Daoy (cell line): ENCODE measurements around the gene GRIA1. TPM values are rescaled to one million over a fixed set of nuclear protein-coding genes. Genes with fewer than 3 reads are reported as not detected.
A peak's percentile ranks its signal among the peaks of the same experiment; 100 is the strongest.

Experiments
- DNase-seq: peaks from one replicate; pipeline ENCODE4 v3.0.0-alpha.2; 2015; ENCODE audit warnings: low read depth
- total RNA-seq: library from RNA; depleted of rRNA; stranded (reverse); fragments of >200 nt; shearing (Covaris generic); gene quantifications from 2 replicates; pipeline ENCODE4 v1.2.3, GENCODE V29; 2014

Gene GRIA1
- total RNA-seq, 1 experiment from 2014 or later, result not detected

DNA sequence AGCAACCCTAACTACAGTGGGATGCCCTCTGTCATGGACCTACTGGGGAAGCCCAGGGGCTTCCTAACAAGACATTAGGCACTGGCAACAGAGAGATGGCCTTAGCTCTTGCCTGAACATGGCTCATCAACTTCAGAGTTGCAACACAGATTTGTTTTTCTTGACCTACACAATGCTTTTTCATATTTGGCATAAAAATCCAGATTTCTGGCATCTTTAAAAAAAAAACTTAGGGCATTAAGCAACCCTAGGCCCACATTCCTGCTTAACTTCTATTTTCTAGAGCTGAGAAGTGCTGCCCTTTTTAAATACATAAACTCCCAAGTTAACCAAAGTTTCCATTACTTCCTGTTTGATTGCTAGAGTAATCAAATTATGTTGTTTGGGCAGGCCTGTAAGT, 8.0 kb downstream of the GRIA1 start:
- no peak for DNase-seq

DNA sequence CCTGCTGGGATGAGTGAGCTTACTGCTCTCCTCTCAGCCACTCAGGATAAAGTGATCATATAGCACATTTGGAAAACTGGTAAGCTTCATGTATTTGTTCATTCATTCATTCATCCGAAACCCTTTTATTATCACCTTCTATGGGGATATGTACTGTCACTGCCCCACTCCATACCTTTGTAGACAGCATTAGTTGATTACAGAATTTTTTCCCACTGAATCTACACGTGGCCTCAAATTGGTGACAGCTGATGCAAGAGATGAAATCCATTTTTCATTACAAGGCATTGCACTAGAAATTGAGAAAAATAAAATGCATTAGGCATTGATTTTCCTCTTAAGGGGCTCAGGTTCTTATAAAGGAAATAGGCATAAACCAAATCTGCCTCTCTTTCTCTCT, 9.7 kb downstream of the GRIA1 start:
- no peak for DNase-seq

DNA sequence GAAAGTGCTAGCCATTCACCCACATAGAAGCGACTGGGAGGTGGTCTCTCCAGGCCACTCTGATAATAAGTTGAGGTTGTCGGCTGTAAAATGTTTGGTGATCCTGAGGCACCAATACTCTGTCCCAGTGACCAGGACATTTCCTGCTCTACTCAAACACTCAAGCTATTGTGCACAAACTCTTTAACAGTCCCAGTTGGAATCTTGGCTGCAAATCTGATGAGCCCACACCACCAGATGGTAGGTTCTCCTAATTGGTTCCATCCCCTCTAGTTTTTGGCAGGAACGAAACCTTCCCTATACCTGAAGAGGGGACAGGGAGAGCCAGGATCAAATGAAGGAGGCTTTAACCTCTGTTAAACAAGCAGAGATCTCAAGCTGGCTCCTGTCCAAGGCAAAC, 14.3 kb downstream of the GRIA1 start:
- DNase-seq, result no peak

DNA sequence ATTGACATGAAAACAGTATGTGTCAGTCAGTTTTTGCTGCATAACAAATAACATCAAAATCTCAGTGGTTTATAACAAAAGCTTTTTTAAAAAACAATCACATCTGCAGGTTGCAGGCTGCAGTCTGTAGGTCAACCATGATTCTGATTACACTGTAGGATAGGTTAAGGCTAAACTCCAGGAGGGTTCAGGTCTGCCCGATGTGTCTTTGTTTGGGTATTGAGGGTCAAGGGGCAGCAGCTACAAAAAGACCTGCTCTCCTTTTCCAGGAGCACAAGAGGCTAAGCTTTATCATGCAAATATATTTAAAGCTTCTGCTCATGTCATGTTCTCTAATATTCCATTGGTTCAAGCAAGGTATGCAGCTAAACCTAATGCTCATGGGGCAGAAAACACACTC, 18.2 kb downstream of the GRIA1 start:
- DNase-seq, result no peak

DNA sequence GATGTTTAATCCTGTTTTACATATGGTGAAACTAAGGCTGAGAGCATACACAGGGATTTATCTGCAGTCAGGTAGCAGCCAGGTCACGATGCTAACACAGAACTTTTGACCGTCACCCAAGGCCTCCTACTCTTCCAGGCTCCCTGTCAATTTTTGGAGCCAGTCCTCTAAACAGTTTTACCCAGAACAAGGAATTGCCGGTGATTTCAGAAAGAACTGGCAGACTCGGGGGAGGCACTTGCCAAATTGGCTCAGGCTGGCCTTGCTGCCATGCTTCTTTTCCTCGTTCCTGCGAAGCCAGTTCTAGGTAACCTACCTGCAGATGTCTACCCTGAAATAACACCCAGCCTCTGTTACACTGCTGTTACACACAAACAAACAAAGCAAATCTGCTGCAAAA, 21.2 kb downstream of the GRIA1 start:
- no peak for DNase-seq

DNA sequence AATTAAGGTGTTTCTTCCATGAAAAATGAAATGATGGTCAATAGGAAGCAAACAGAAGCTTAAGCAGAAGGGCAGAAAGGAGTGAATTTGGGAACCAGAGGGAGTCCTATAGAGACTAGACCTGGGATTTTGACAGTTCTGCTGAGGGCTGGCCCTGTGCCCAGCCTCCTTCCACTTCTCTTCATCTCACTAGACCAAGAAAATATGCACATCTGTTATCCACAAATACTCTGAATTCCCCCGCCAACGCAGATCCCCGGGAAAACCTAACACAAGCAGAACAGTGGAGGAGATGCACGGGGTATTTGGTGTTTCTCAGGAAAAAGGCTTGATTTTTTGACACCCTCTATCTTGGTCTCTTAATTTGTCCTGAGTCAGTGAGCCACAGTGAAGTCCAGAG, 22.7 kb downstream of the GRIA1 start:
- DNase-seq, result no peak

DNA sequence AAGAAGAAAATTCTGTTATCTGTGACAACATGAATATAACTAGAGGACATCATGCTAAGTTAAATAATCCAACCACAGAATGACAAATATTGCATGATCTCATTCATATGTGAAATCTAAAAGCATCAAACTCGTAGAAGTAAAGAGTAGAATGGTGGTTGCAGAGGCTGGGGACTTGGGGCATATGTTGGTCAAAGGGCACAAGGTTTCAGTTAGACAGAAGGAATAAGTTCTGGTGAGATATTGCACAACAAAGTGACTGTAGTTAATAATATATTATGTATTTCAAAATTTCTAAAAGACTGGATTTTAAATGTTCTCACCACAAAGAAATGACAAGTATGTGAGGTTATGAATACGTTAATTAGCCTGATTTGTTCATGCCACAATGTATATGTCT, 24.8 kb downstream of the GRIA1 start:
- DNase-seq, result no peak

DNA sequence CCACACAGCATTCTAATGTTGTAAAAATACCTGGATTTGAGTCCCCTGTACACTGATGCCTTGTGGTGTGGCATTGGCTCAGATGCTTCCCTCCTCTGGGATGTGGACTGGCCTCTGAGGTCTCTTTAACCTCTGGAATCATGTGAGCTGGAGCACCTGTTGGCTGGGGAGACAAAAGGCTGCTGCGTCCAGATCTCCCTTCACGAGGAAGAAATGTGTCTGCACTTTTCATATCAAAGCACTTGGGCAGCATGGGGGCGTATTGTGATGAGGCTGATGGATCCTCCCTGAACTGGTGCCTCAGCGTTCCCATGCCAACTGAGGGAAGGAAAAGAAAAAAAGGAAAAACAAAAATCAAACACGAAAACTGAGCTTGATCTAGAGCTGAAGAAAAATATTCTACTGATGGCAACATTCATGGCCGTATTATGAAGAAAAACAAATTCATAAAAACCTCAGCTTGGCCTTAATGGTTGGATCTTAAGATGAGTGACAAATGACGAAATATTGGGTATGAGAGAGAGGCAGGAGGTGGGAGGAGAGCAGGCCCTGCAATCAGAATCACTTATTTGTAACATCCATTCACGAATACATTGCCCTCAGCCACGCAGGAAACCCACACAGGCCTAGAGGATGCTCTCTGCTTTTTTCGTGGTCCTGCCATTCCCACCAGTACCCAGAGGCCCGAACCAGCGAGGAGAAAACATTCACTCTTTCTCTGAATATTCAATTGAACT, 26.2 kb downstream of the GRIA1 start:
- DNase-seq, result no peak

DNA sequence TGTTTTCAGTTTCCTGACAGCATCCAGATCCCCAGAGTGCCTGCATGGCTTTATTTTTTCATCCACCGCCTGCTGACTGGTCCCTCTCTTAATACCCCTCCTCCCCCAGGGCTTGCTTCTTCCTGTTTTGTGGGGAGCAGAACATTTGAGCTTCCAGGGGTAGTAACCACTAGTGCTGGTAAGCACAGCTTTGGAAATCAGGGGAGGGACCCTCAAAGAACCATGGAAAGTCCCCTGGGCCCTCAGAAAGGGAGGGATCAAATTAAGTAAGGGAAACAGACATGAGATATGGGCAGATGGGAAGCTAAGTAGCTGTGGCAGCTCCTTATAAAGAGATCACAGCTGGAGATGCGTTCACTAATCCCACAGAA, 26.8 kb downstream of the GRIA1 start:
- no peak for DNase-seq

DNA sequence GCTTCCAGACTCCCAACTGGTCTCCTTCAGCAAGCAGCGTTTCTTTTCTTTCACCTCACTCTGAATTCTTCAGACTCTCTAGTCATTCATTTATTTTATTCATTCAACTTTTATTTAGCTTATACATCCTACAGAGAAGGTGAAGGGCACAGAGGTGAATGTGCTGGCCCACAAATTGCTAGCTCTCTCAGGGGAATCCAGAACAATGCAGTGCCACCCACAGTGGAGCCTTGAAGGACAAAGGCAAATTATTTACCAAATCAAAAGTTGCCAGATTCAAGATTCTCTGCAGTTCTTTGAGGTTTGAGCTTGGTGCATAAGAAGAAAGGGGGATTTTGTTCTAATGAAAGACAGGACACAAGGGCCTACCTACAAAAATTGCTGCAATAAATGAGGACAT, 29.7 kb downstream of the GRIA1 start:
- DNase-seq, result no peak

DNA sequence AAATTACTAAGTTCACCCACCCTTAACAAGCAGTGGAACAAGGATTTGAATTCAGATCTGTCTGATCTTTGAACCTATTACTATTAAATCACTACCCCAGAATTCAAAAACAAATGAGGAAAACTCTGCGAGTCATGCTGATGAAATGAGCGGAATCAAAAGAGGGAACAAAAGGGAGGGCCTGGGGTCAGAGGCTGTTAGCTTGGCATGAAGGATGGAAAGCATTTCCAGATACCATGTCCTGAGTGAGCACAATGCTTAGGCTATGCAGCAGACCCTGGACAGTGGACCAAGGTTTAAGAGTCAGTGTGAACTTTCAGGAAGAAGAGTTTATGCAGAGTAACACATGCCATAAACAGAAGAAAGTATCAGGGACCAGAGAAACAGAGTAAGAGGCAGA, 30.5 kb downstream of the GRIA1 start:
- no peak for DNase-seq

DNA sequence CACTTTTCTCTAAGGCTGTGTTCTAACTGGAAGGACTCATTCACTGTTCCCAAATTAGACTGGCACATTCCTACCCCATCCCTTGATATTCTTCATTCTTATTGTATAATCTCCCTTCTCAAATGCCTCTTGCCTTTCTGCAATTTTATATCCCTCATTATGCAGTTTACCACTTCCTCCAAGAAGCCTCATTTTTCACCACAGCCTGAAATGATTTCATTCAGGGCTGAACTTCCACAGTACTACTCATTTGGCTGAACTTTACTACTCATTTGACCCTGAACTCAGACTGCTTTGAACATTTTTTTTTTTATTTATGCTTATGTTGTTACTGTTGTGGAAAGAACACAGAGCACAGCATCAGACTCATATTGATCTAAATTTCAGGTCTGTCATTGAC, 32.7 kb downstream of the GRIA1 start:
- DNase-seq, result no peak

DNA sequence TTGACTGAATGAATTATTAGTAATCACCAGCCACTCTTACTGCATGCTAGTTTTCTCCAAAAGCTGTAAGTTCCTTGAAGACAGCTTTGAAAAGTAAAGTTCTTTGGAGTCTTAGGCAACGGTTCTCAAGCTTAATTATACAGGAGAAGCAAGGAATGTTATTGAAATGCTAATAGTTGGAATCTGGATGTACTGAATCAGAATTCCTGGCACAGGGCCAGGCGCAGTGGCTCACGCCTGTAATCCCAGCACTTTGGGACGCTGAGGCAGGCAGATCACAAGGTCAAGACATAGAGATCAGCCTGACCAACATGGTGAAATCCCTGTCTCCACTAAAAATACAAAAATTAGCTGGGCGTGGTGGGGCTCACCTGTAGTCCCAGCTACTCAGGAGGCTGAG, 33.4 kb downstream of the GRIA1 start:
- peak; percentile 15 for DNase-seq

DNA sequence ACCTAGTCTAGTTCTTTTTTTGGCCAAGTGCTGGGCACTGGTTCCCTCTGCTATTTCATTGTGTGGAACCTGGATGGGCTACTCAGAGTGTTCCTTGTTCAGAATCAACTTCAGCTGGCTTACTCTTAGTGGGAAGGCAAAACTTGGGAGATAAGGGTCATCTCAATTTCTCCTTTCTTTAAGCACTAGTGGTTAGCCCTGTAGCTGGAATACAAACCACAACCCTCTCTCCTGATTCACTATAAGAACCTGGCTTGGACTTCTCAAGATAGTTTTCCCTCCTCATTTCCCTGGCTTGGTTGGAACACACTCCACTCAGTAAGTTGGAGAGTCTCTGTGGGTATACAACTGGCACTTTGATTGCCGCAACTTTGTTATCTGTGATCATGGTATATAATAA, 35.1 kb downstream of the GRIA1 start:
- DNase-seq, result no peak

DNA sequence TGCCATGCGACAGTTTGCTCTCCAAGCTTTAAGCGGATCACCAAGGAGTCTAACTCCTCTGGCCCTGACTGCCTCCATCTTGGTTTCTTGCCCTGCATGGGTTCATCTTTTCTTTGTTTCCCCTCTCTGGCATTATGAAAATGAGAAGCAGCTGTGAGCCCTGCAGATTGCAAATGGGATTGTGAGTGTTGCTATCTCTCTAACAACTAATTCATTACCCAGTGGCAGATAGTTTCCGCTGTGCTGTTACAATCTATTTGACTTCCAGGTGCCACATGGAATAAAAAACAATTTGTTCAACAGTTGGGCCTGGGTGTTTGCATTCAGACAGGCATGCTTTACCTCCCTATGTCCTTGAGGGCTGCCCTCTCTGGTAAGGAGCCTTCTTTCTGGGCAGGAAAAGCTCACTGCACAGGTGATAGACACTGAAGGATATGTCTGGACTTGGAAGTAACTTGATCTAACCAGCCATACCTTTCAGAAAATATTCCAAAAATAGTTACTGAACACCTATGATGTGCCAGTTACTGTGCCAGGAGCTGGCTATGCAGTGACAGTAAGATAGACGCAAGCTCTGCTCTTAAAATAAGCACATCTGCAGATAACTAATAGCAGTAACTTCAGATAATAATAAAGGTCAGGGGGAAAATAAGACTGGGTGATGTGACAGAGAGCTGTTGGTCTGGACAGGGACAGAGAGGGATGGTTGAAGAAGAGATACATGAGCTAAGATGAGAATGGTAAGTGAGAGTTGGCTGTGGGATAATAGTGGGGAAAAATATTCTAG, 40.1 kb downstream of the GRIA1 start:
- DNase-seq, result no peak

DNA sequence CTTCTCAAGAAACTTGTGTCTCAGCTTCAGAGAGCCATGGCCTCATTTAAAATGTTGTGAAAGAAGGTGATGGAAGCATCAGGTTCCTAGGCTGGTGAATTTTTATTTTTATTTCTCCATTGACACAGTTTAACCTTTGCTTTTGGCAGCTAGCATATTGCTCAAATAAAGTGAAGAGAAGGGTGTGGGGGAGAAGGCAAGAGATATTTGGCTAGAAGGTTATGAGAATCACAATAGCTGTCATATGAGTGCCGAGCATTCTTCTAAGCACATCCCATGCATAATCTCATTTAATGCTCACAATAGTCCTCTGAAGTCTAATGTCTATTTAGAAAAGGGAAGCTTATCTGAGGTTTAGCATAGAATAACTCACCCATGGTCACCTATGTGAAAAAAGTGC, 43.1 kb downstream of the GRIA1 start:
- no peak for DNase-seq

DNA sequence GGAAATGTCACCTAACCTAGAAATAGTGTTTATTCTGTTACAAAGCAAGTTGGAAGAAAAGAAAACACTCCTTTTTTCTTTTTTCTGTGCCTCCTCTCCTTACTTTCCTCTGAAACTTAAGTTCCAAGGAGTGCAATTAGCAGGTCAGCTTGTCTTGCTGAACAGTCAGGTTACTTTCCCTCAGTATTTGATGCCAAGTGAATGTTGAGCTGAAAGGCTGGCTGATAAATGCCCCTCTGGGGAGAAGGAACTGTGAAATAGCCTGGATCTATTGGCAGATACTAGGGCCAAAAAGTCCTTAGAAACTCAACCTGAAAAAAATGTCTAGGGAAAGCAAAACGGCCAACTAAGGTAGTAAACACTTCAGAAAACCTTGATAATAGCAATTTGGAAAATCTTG, 43.6 kb downstream of the GRIA1 start:
- no peak for DNase-seq

DNA sequence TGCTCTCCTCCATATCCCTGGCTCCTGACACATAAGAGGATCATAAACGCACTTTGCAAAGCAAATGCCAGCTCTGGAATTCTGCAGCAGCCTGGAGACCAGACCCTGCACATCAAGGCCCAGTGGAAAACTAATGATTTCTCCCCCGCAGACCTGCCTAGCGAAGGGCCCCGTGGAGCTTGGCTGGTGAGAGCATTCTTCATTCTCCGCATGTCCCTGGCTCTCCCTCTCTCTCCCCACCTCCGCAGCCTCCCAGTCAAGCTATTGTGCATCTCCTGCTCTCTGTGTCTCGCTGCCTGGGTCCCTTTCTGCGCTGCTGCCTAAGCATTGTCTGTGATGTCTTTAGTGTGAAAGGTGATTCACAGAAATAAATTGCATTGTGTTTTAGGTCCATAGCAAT, 46.7 kb downstream of the GRIA1 start:
- no peak for DNase-seq

DNA sequence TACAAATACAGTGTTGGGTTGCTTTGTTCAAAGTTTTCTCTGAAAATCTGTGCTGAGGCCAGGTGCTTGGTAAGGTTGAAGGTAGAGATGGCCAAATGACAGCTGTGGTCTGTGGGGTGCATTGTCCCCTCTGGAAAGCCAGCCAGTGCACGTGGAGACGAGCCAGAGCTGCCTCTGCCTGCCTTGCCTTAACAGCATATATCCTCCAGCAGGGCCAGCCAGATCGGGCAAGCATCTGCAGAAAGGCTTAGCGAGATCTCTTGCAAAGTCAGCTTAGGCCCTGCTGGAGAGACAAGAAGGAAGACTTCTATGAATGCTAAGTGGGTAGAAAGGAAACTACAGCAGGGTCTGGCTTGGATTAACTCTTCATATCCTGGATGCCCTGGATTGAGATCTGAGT, 49.5 kb downstream of the GRIA1 start:
- DNase-seq, result no peak

DNA sequence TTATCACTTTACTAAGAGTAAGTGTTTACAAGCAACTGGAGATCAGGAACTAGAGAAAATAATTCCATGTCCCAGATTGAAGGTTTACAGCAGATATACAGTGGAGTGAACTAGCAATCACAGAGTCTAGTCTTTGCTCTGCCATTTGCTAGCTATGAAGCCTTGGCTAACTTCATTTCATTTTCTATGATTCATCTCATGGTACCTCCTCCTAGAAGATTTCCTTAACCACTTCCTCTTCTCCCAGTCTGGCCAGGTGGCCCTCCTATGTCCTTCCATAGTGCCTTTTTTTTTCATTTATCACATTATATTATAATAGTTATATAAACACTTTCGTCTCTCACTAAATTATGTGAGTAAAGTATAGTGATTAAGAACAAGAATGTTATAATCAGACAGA, 52.1 kb downstream of the GRIA1 start:
- DNase-seq, result no peak

DNA sequence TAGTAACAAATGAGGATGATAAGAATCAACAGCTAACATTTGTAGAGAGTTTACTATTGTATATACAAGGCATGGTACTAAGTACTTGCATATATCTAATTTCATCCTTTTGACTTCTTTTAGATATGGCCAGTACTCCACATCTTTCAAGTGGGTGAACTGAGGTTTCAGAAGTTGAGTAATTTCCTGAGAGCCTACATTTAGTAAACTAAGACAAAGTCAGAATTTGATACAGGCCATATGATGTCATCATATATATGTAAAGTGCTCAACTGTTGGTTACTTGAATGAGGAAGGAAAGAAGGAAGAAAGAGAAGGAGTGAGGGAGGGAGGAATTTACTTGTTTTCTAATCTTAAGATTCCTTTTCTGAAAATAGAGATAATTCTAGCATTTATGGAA, 52.8 kb downstream of the GRIA1 start:
- no peak for DNase-seq

DNA sequence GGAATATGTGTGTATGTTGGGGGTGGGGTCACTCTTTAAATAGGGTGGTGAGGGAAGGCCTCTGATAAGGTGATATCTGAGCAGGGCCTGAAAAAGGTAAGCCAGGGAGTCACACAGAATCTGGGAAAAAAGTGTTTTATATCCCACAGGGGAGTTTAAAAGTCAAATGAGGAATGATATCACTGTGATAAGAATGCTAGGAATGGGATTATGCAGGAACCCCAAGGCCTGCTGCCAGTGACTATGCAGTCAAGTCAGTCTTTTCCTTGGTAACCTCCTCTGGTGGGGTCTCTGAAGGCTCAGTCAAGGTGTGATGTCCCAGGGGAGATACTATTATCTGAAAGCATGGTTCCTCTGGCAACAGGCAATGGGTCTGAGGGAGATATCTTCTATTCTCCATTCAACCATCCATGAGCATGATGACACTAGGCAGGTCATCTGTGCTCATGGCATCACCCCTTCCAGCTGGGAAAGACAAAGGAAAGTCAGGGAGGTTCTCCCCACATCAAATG, 53.5 kb downstream of the GRIA1 start:
- DNase-seq, result no peak

DNA sequence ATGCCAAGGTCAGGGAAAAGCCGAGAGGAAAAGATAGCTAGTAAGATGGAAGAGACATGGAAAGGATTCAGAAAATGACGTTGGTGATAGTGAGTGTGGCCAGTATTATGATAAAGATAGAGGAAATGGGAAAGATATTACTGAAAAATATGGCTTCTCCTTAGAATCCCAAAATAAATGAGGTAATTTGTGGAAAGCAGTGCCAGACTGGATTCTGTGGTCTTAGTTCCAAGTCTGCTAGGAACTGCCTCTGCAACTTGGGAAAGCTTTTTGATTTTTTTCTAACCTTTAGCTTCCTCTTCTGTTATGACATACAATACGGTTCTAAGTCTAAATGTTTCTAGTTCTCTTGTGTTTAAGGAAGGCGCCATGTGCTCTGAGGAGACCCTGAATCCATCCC, 54.2 kb downstream of the GRIA1 start:
- no peak for DNase-seq

DNA sequence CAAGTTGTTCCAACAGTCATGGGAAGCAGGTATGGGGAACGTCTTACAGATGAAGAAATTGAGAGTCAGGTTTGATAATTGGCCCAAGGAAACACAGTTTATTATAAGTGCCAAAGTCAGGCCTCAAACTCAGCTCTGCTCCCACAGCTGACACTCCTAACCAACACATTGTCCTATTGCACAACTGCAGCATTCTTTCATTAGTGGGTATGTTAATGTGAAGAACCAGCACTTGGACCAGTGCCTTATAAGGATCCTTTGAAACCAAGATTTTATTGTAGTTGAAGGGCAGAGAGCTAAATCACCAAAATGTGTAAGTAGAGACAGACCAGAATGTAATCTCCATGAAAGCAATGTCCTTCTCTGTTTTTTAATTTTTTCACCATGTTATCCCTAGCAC, 56.1 kb downstream of the GRIA1 start:
- DNase-seq, result no peak
